Mesenteric fat pad (tissue), 1 donor: ENCODE data around the gene FGD2. TPM values are rescaled to one million over a fixed set of nuclear protein-coding genes. Genes with fewer than 3 reads are reported as not detected.

Experiments
- DNase-seq: peaks from one replicate; pipeline ENCODE4 v3.0.0-alpha.2; 2020; ENCODE audit warnings: low spot score
- total RNA-seq: library from RNA; stranded (reverse); fragmentation: NEBNext Ultra II Directional; extraction: Animal tissue kit (Norgen Biotek cat#: 25700); gene quantifications from one replicate; pipeline ENCODE4 v1.2.1, GENCODE V29; 2021
- donor health status: DM: yes; HTN: yes; CAD: no.

FGD2 gene
- total RNA-seq, 1 donor from 2014 or later: 32.6 TPM

DNA sequence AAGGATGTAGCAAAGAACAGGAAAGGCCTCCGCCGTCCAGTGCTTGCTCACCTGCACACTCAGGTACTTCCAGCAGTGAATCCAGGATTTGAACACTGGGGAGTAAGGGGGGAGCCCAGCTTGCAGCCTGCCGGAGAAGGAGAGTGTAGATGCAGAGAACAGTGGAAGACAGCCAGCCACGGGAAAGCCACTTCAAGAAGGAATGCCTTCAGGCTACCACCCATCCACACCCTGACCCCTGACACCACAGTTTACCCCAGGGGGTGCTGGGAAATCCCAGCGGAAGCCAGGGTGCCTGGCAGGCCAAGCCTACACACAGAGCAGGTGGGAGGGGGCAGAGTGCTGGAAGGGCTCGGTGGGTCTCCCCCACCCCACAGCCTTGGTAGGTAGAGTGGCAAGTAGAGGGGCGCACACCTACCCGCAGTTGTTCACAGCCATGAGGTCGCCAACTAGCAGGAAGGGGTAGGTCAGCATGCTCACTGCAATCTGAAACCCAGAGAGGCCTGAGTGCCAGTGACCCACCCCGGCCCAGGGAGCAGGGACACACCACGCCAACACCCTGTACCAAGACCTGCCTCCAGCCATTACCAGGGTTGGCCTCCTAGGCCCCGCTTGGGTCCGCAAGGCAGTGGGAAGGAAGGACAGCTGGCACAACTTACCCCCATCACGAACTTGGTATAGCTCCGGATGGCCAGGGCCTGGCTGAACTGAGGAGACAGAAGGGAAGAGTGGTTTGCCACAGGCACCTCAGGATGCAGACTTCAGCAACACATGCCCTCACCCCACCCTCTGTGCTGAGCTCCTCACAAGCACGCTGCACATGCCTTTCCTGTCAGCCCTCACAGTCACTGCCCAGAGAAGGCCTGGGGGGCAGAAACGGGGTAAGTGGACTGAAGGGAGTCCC lies 35.2 kb upstream of the FGD2 start:
- DNase-seq: no peak

GRCh38 chr6:36970892-36971842 lies 34.3 kb upstream of the FGD2 start:
- no peak for DNase-seq

- DNase-seq: no peak
These were observed 33.4 kb upstream of the FGD2 start for GRCh38 chr6:36971921-36972673.

DNA sequence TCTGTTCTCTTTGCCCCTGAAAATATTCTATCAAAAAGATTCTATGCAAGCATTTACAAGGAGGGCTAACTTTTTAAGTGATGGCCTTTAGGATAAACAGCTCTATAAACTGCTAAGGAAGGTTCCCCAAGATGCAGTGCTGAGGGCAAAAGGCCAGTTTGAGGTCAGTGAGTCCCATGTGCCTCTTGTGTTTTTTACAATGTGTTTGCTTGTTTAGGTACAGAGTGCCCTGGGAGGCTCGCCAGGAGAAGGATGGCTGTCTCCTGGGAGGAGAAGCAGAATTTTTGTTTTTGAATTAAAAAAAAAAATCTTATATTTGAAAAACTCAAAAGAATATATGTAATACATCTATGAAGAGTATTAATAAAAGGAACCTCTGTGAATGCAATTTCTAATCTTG lies 32.3 kb upstream of the FGD2 start:
- DNase-seq: no peak

GRCh38 chr6:36973647-36974046 lies 31.8 kb upstream of the FGD2 start:
- DNase-seq: no peak

- no peak for DNase-seq
These were observed 30.0 kb upstream of the FGD2 start for GRCh38 chr6:36975231-36976006.

DNA sequence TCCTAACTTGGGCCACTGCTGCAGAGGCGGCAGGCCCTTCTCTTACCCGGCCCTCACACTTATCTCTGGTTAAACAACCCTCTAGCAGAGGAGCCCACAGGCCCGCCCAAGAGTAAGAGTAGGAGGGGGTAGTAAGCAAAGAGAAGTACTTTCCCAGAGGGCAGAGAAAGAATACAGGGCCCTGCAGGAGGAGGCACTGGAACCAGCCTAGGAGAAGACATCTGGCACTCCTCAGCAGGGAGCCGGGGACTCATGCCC lies 29.5 kb upstream of the FGD2 start:
- DNase-seq: no peak

- DNase-seq: no peak
These were observed 28.9 kb upstream of the FGD2 start for GRCh38 chr6:36976509-36976908.

- DNase-seq: no peak
These were observed 28.5 kb upstream of the FGD2 start for GRCh38 chr6:36976931-36977330.

DNA sequence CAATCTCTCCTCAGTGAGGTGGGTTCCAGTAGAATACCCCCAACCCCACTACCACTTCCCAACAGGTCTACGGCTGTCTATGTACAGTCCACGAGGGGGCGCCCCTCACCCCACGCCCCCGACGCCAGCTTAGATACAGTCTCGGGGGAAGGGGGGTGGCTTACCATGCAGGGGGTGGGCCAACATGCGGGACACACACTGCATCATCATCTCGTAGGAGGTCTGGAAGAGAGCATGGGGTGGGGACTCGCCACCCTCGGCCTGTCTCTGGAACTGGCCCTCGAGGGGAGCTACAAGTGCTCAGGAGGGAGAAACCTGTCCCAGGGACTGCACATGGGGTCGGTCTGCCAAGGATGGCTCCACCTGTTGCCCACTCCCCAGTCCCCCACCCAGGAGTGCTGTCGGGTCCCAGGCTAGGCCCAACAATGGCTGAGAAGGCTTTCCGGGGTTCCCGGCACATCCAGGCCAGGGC lies 27.9 kb upstream of the FGD2 start:
- no peak for DNase-seq

- DNase-seq: no peak
These were observed 26.8 kb upstream of the FGD2 start for GRCh38 chr6:36978421-36979346.

- no peak for DNase-seq
These were observed 26.1 kb upstream of the FGD2 start for GRCh38 chr6:36979347-36979742.

DNA sequence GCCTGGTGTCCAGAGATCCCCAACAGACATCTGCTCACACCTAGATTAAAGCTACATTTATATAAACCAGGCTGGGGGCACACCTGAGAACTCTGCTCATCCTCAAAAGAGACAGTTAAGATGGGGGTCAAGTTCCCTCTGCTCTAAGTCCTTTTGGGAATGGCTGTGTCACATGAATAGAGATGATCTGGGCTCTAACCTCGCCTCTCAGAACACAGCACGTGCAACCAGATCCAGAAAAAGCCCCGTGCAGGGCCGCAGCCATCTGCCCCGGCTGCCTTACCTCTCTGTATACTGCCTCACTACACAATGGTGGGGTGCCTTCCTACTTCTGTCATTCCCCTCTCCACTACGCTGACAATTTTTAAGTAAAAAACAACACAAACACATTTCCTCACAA lies 25.3 kb upstream of the FGD2 start:
- no peak for DNase-seq

DNA sequence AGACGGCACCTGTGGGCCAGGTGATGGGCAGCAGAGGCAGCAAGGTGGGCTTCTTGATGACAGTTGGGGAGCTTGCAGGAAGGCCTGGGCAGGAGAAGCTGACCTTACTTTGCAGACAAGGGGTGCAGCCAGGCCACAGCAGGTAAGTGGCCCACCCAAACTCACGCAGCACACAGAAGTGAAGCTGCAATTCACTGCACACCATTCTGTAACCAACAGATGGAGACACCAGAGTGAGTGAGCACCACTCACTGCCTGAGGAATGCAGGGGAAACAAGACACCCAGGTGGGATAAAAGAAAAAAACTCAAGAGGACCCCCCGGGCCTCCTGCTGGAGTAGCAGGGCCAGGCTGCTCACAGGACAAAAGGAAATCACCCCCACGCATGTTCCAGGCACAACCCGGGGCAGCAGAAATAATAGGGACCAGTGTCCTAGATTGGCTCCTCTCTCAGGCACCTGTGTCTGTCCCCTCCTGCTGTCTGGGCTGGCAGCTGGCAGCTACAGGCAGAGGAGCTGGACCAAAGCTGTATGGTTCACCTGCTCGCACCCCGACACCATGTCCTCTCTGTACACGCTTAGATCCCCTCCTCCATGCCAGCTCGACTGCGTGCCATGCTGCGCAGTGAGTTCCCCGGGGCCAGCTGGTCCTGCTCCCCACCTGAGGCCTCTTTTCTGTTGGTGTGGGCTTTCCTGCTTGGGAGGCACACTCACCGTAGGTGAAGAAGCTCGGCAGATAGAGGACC lies 24.4 kb upstream of the FGD2 start:
- DNase-seq: no peak

DNA sequence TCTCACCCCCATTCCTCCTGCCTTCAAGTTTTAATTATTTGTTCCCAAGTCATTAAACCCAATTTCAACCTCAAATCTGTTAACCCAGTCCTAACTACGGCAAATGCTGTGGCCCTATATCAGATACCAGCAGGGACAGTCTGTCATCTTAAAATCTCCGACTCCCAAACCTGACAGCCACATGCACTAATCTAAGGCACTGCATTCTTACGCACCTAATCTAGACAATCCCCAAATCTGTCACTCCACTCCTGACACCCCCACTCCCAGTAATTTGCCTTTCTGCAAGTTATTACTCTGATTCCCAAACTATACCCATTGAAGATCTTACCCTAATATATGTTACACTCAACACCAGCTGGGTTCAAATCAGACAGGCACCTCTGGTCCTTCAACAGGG lies 21.9 kb upstream of the FGD2 start:
- no peak for DNase-seq

- DNase-seq: no peak
These were observed 20.7 kb upstream of the FGD2 start for GRCh38 chr6:36984581-36985416.

DNA sequence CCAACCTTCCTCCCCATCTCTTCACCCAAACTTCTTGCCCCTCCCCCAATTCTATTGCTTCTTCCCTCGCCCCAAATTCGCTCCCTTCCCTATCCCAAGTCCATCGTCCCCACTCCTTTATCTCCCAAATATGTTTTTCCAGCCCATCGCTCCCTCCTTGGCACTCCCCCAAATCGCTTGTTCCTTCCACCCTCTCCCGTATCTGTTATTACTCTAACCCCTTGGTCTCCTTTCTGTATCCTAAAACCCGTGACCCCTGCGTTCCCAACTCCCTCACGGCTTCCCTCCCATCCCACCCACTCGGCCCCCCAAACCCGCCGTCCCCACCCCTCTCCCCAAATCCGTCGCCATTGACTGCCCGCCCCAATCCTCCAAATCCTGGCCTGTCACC lies 20.0 kb upstream of the FGD2 start:
- DNase-seq: no peak
